ENCODE data around the gene SRMS.

The SRMS gene

GRCh38 chr20:63491078-63491477, 56.5 kb downstream of the SRMS start:
- Histone ChIP-seq H3K4me1 (ENCODE audit: low read length) (no peaks in the 10 kb centered on the region), H3K9ac (ENCODE audit: low read length) (no peak overlapping the region), H3K4me3 (ENCODE audit: low read length) (no peak overlapping the region), H4K20me1 (ENCODE audit: insufficient read depth, low read length) (no peaks in the 10 kb centered on the region), H3K27me3 (ENCODE audit: low read depth, low read length) (no peaks in the 10 kb centered on the region), H2AFZ (ENCODE audit: low read depth, low read length) (no peak overlapping the region), H3K36me3 (replicated peaks; ENCODE audit: low read depth, low read length) (no peaks in the 10 kb centered on the region), H3K27ac (ENCODE audit: low read length) (no peak overlapping the region), H3K4me2 (ENCODE audit: low read length) (no peak overlapping the region), H3K9me3 (ENCODE audit: insufficient read depth, low read length) (no peaks in the 10 kb centered on the region), H3K79me2 (ENCODE audit: low read length) (no peaks in the 10 kb centered on the region)
- TF ChIP-seq CTCF (IDR thresholded peaks at IDR 0.05; ENCODE audit: low read depth, low read length) = no peak
- no peak for TF ChIP-seq EZH2phosphoT487 (IDR thresholded peaks at IDR 0.05; ENCODE audit: low read depth)

Measured in OCI-LY3 (cell line).